Lower lobe of right lung (tissue), 2 donors: Measurements from ENCODE around the gene SYNE3. TPM values are rescaled to one million over a fixed set of nuclear protein-coding genes. Genes with fewer than 3 reads are reported as not detected.
A peak's percentile ranks its signal among the peaks of the same experiment; 100 is the strongest.

Experiments used
- ATAC-seq, 2 donors: fragments of 200-7000 bp; cut with Tn5 transposase; one replicate each; pipeline ENCODE4 v1.9.1; 2020 to 2022; ENCODE audit warnings: mild to moderate bottlenecking in 2 of 2, moderate library complexity in 2 of 2
- DNase-seq: peaks from one replicate; pipeline ENCODE4 v3.0.0-alpha.2; 2020
- H3K27ac ChIP-seq: fragments of 200-600 bp; one replicate; pipeline ENCODE4 v1.8.0; 2022
- H3K27me3 ChIP-seq: fragments of 200-600 bp; one replicate; pipeline ENCODE4 v1.8.0; 2022; ENCODE audit warnings: low read depth
- H3K36me3 ChIP-seq: fragments of 200-600 bp; one replicate; pipeline ENCODE4 v1.8.0; 2022; ENCODE audit warnings: mild to moderate bottlenecking
- H3K4me1 ChIP-seq: fragments of 200-600 bp; one replicate; pipeline ENCODE4 v1.8.0; 2022
- H3K4me3 ChIP-seq: fragments of 200-600 bp; one replicate; pipeline ENCODE4 v1.8.0; 2022; ENCODE audit warnings: mild to moderate bottlenecking
- H3K9me3 ChIP-seq: fragments of 200-600 bp; one replicate; pipeline ENCODE4 v1.8.0; 2022
- CTCF ChIP-seq: fragments of 200-600 bp; IDR thresholded peaks from one replicate; pipeline ENCODE4 v1.8.0; 2022; ENCODE audit warnings: antibody characterized with exemption, mild to moderate bottlenecking
- intact Hi-C: fragments of 100-400 bp; cut with DNase I; formaldehyde crosslinking; loops from one replicate; pipeline ENCODE4 v1.11.0; 2022
- total RNA-seq: library from RNA; stranded (reverse); fragmentation: NEBNext Ultra II Directional; extraction: Animal tissue kit (Norgen Biotek cat#: 25700); gene quantifications from one replicate; pipeline ENCODE4 v1.2.1, GENCODE V29; 2021
- donor health status: DM: no; HTN: yes; CAD: no; lungs with severe emphysema.

Gene SYNE3
- total RNA-seq, 1 donor from 2014 or later = 22.4 TPM

GRCh38 chr14:95538801-95539509 is 22.5 kb upstream of the SYNE3 start:
- H3K27ac ChIP-seq = no peak overlapping the region
- no peak for TF ChIP-seq CTCF
- no peak for ATAC-seq

GRCh38 chr14:95537298-95538089 is 21.0 kb upstream of the SYNE3 start:
- Histone ChIP-seq H3K27ac (no peak overlapping the region), H3K4me1 (peaks cover 45% of the 10 kb centered on the region), H3K36me3 (no peaks in the 10 kb centered on the region), H3K27me3 (no peaks in the 10 kb centered on the region), H3K4me3 (no peak overlapping the region), H3K9me3 (no peaks in the 10 kb centered on the region)
- ATAC-seq (no peak), DNase-seq (no peak)
- intact Hi-C loops = no loop called here
- TF ChIP-seq CTCF = no peak

More at GRCh38 chr14:95538801-95539509, 22.5 kb upstream of the SYNE3 start:
- peaks cover under 1% of the 10 kb centered on the region for H3K36me3 ChIP-seq
- DNase-seq = no peak
- H3K27me3 ChIP-seq = no peaks in the 10 kb centered on the region
- intact Hi-C loops = no loop called here
- H3K4me3 ChIP-seq = no peak overlapping the region
- peaks cover 31% of the 10 kb centered on the region for H3K4me1 ChIP-seq
- H3K9me3 ChIP-seq = no peaks in the 10 kb centered on the region

- Histone ChIP-seq H3K27me3 (no peaks in the 10 kb centered on the region), H3K27ac (no peak overlapping the region), H3K4me1 (peaks cover 53% of the 10 kb centered on the region), H3K4me3 (no peak overlapping the region), H3K9me3 (no peaks in the 10 kb centered on the region), H3K36me3 (no peaks in the 10 kb centered on the region)
- intact Hi-C loops = no loop called here
- no peak for TF ChIP-seq CTCF
- no peak for ATAC-seq
- no peak for DNase-seq
Observed at GRCh38 chr14:95536671-95537070, 20.2 kb upstream of the SYNE3 start.

DNA sequence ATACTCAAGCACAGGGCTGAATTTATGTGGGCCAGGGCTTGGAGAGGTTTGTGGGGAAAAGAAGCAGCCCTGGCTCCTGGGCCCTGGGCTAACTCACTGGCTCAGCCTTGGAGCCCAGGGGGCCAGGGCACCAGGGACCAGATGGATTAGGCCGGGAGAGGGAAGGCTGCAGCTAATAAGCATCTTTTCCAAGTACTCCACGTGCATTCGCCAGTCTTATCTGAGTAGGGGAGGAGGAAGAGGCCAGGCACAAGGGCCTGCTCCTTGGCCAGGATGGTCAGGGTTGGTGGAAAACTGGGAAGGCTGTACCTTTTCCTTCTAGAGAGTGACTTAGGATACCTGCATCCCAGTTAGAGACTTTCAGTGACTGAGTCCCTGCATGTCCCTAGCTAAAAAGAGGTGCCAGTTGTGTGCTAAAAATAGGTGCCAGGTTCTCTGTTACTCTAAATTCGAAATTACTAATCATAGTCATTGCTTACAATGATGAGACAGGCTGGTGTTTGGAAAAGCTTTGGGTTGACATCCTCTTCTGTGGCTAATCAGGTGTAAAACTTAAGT is 19.7 kb upstream of the SYNE3 start:
- DNase-seq (no peak), ATAC-seq (no peak)
- peak overlapping the region; percentile 93 for H3K4me3 ChIP-seq
- H3K27ac ChIP-seq = no peak overlapping the region
- intact Hi-C loops = no loop called here
- H3K9me3 ChIP-seq = no peaks in the 10 kb centered on the region
- no peak for TF ChIP-seq CTCF
- no peaks in the 10 kb centered on the region for H3K27me3 ChIP-seq
- H3K36me3 ChIP-seq = no peaks in the 10 kb centered on the region
- H3K4me1 ChIP-seq = peaks cover 59% of the 10 kb centered on the region

GRCh38 chr14:95535226-95536021 is 19.0 kb upstream of the SYNE3 start:
- H3K9me3 ChIP-seq = no peaks in the 10 kb centered on the region
- H3K36me3 ChIP-seq = no peaks in the 10 kb centered on the region
- ATAC-seq (no peak), DNase-seq (no peak)
- H3K4me3 ChIP-seq = peak overlapping the region; percentile 93
- H3K4me1 ChIP-seq = peaks cover 64% of the 10 kb centered on the region
- peak overlapping the region; percentile 71 for H3K27ac ChIP-seq
- intact Hi-C loops = no loop called here
- H3K27me3 ChIP-seq = no peaks in the 10 kb centered on the region
- TF ChIP-seq CTCF = no peak
